PC-9 (cell line): ENCODE measurements around the gene DDOST. TPM values are rescaled to one million over a fixed set of nuclear protein-coding genes. Genes with fewer than 3 reads are reported as not detected.

ENCODE experiments used
- BruUV-seq: library from RNA; stranded (reverse); fragments of 400-500 nt; replicated peaks from 2 replicates; lab custom pipeline; 2021; lab: Mats Ljungman, UMichigan
- CTCF ChIA-PET: fragments of 300-600 bp; sonication (Branson Sonifier 250); formaldehyde crosslinking; loops from one replicate; lab custom pipeline; 2022; ENCODE audit warnings: antibody characterized with exemption; lab: Charles Lee
- POLR2A ChIA-PET: fragments of 300-600 bp; sonication (Branson Sonifier 250); formaldehyde crosslinking; loops from one replicate; lab custom pipeline; 2022; ENCODE audit warnings: antibody characterized with exemption; ENCODE audit not compliant: unreplicated experiment; lab: Charles Lee
- DNase-seq, 2 experiments: peaks; one replicate each; pipeline versions ENCODE4 v3.0.0 to v3.0.0-alpha.2; 2015 to 2022; ENCODE audit warnings: mixed read lengths in 1 of 2
- H2AFZ ChIP-seq: fragments of 200-600 bp; sonication (generic); 2 replicates; pipeline ENCODE4 v1.8.1; 2017; ENCODE audit warnings: antibody characterized with exemption
- H3F3A ChIP-seq: fragments of 200-600 bp; sonication (generic); 2 replicates; pipeline ENCODE4 v1.8.1; 2017; ENCODE audit warnings: antibody characterized with exemption, mild to moderate bottlenecking, low read depth; ENCODE audit not compliant: insufficient read depth
- H3K27ac ChIP-seq: fragments of 200-600 bp; sonication (generic); 2 replicates; pipeline ENCODE4 v1.6.1; 2016; ENCODE audit warnings: mixed run types
- H3K27me3 ChIP-seq: fragments of 200-600 bp; sonication (generic); 2 replicates; pipeline ENCODE4 v1.6.1; 2016; ENCODE audit warnings: low read depth, mixed run types; ENCODE audit not compliant: insufficient read depth
- H3K36me3 ChIP-seq: fragments of 200-600 bp; sonication (generic); 2 replicates; pipeline ENCODE4 v1.6.1; 2016; ENCODE audit warnings: low read depth, mixed run types
- H3K4me1 ChIP-seq: fragments of 200-600 bp; sonication (generic); replicated peaks from 2 replicates; pipeline ENCODE4 v1.6.1; 2016; ENCODE audit warnings: mixed run types; ENCODE audit not compliant: insufficient read depth
- H3K4me2 ChIP-seq: fragments of 200-600 bp; sonication (generic); 2 replicates; pipeline ENCODE4 v1.6.1; 2017; ENCODE audit warnings: mixed run types
- H3K4me3 ChIP-seq: fragments of 200-600 bp; sonication (generic); 2 replicates; pipeline ENCODE4 v1.6.1; 2016; ENCODE audit warnings: mixed run types
- H3K79me2 ChIP-seq: fragments of 200-600 bp; sonication (generic); 2 replicates; pipeline ENCODE4 v1.6.1; 2017; ENCODE audit warnings: low read depth, mixed run types
- H3K9me2 ChIP-seq: fragments of 200-600 bp; sonication (generic); 2 replicates; pipeline ENCODE4 v1.8.1; 2017; ENCODE audit warnings: mild to moderate bottlenecking; ENCODE audit not compliant: insufficient read depth
- H3K9me3 ChIP-seq: fragments of 200-600 bp; sonication (generic); 2 replicates; pipeline ENCODE4 v1.8.1; 2016; ENCODE audit warnings: low read depth; ENCODE audit not compliant: insufficient read depth
- H4K20me1 ChIP-seq: fragments of 200-600 bp; sonication (generic); 2 replicates; pipeline ENCODE4 v1.8.1; 2017; ENCODE audit not compliant: insufficient read depth
- EZH2 ChIP-seq: fragments of 200-600 bp; sonication (generic); IDR thresholded peaks from 2 replicates; pipeline ENCODE4 v1.8.0; 2017; ENCODE audit warnings: antibody characterized with exemption, low read depth
- intact Hi-C: fragments of 100-400 bp; cut with micrococcal nuclease; formaldehyde crosslinking; loops from one replicate; pipeline ENCODE4 v1.10.0; 2022; ENCODE audit not compliant: unreplicated experiment
- total RNA-seq: library from RNA; stranded (reverse); gene quantifications from 2 replicates; pipeline ENCODE4 v1.2.3, GENCODE V29; 2021
- TF ChIP-seq, protein P1 (sequence below): fragments of 200-600 bp; sonication (generic); conservative IDR thresholded peaks from 2 replicates; pipeline ENCODE4 v1.6.1; 2017; ENCODE audit warnings: mixed run types, antibody characterized with exemption, mild to moderate bottlenecking, moderate library complexity

Gene DDOST
- total RNA-seq, 1 experiment from 2014 or later = 251 TPM

DNA sequence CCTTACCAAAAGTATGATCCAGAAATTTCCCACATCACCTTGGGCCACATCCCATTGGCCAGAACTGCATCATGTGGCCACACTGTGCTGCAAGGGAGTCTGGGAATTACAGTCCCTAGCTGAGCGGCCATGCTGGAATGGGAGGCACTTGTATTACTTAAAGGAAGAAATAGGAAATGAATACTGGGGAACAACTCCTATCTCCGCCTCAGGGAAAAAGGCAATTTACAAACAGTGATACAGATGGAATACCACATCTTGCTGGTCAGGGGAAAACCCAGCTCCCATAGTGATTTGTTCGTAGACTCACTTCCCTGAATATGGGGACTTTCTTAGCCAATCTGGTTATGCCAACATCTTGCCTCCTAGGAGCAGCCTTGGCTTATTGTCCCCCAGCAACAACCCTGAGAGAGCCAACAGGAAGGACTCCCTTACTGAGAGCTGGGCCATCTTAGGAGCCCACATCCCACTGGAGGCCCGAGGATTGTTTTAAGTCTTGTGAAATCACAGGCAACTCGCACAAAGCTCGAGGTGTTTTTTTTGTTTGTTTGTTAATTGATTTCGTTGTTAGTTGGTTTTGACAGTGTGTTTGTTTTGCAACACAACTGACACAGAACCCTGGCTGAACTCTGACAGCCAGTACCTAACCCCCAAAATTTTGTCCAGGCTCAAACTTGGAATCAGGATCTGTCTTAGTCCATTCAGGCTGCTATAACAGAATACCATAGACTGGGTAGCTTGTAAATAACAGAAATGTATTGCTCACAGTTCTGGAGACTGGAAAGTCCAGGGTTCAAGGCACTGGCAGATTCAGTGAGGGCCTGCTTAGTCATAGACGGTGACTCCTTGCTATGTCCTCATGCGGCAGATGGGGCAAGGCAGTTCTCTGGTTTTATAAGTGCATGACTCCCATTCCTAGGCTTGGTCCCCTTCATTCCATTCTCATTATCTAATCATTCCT, 57.4 kb downstream of the DDOST start:
- no peak overlapping the region for H3K4me3 ChIP-seq
- H4K20me1 ChIP-seq = no peaks in the 10 kb centered on the region
- H3K9me2 ChIP-seq = no peaks in the 10 kb centered on the region
- peak overlapping the region; percentile 57 for H3K4me2 ChIP-seq
- intact Hi-C loops = loop anchor here (1.0 kb wide), 1 partner anchor 9 kb away; no protein-coding TSS in a partner anchor
- ChIA-PET CTCF (no interaction called here), POLR2A (no interaction called here)
- H3K4me1 ChIP-seq = peaks cover 54% of the 10 kb centered on the region
- H2AFZ ChIP-seq = peak overlapping the region; percentile 16; the same call in 1 of the 2 replicates
- H3K27ac ChIP-seq = peak overlapping the region; percentile 88
- BruUV-seq = TSS peak; percentile 84
- peaks cover 50% of the 10 kb centered on the region for H3F3A ChIP-seq
- DNase-seq = peak in 1 of 2 experiments; percentile 87
- TF ChIP-seq, protein P1, sequence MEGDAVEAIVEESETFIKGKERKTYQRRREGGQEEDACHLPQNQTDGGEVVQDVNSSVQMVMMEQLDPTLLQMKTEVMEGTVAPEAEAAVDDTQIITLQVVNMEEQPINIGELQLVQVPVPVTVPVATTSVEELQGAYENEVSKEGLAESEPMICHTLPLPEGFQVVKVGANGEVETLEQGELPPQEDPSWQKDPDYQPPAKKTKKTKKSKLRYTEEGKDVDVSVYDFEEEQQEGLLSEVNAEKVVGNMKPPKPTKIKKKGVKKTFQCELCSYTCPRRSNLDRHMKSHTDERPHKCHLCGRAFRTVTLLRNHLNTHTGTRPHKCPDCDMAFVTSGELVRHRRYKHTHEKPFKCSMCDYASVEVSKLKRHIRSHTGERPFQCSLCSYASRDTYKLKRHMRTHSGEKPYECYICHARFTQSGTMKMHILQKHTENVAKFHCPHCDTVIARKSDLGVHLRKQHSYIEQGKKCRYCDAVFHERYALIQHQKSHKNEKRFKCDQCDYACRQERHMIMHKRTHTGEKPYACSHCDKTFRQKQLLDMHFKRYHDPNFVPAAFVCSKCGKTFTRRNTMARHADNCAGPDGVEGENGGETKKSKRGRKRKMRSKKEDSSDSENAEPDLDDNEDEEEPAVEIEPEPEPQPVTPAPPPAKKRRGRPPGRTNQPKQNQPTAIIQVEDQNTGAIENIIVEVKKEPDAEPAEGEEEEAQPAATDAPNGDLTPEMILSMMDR = no peak
- TF ChIP-seq EZH2 = no peak
- H3K36me3 ChIP-seq = 0 out of 2 replicates have a peak, but pooled peaks cover 2% of the 10 kb centered on the region
- H3K79me2 ChIP-seq = no peaks in the 10 kb centered on the region
- no peaks in the 10 kb centered on the region for H3K9me3 ChIP-seq
- no peaks in the 10 kb centered on the region for H3K27me3 ChIP-seq

DNA sequence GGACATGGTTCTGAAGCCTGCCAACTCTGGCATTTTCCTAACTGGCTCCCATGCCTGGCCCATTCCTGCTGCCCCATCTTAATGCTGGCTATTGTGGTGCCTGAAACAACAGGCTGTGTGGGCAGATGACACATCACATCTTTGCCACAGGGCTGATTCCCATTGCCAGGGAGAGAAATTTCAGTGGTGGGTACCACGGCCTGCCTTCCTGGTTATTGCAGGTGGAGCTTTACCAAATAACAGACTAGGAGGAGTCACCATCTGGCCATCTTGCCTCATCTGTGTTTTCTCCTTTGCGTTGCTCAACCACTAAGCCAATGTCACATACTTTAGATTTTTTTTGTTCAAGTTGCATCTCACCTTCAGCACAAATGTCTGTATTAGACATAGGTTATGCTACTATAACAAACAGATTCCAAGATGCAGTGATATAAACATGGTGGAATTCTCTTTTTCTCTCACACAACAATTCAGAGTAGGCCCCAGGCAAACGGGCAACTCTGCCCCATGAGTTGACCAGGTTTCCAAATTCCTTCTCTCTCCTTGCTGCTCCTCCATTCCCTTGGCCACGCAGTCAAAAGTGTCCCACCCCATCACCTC, 58.2 kb downstream of the DDOST start:
- DNase-seq = peak in 1 of 2 experiments; percentile 85
- Histone ChIP-seq H3K4me2 (peak overlapping the region; percentile 57), H3K4me3 (no peak overlapping the region), H3K4me1 (peaks cover 54% of the 10 kb centered on the region), H3K79me2 (no peaks in the 10 kb centered on the region), H3F3A (peaks cover 50% of the 10 kb centered on the region), H3K9me2 (no peaks in the 10 kb centered on the region), H3K36me3 (0 out of 2 replicates have a peak, but pooled peaks cover 2% of the 10 kb centered on the region), H4K20me1 (no peaks in the 10 kb centered on the region), H3K27ac (peak overlapping the region; percentile 88), H3K9me3 (no peaks in the 10 kb centered on the region), H2AFZ (0 out of 2 replicates have a peak overlapping the region, but pooled peaks have one; percentile 16), H3K27me3 (no peaks in the 10 kb centered on the region)
- ChIA-PET CTCF (no interaction called here), POLR2A (no interaction called here)
- intact Hi-C loops = no loop called here
- TF ChIP-seq EZH2 = no peak
- TF ChIP-seq, protein P1 = no peak
- BruUV-seq = no TSS peak

Other genes starting within 250 kb of the DDOST start
- gene CAMK2N1, start 175.2 kb downstream of the DDOST start, total RNA-seq = 34.9 and 44.6 TPM in 2 replicates
- 21.9 and 22.8 TPM in 2 replicates for gene MUL1, start 153.2 kb downstream of the DDOST start, total RNA-seq
- not detected in 2 replicates for gene FAM43B, start 108.8 kb downstream of the DDOST start, total RNA-seq
- gene CDA, start 72.3 kb downstream of the DDOST start, total RNA-seq = 41.9 and 56.6 TPM in 2 replicates
- 46.5 and 48.6 TPM in 2 replicates for gene PINK1, start 27.9 kb downstream of the DDOST start, total RNA-seq
- 1.2 and 1.7 TPM in 2 replicates for gene KIF17, start 56.6 kb upstream of the DDOST start, total RNA-seq
- gene SH2D5, start 71.3 kb upstream of the DDOST start, total RNA-seq = 1.1 and 1.5 TPM in 2 replicates
- 251 and 271 TPM in 2 replicates for gene HP1BP3, start 125.9 kb upstream of the DDOST start, total RNA-seq